ENCODE results near the gene EEF1A2.
A peak's percentile ranks its signal among the peaks of the same experiment; 100 is the strongest.
"Not testable (repeated sequence)": the region's sequence is repeated elsewhere in the genome, so short reads cannot be mapped to it uniquely, and the experiment has no call there.

EEF1A2 gene

GRCh38 chr20:63519668-63520503 lies 21.0 kb upstream of the EEF1A2 start:
- peak; percentile 59 for DNase-seq

GRCh38 chr20:63518946-63519667 lies 20.2 kb upstream of the EEF1A2 start:
- DNase-seq = no peak

GRCh38 chr20:63518351-63518861 lies 19.5 kb upstream of the EEF1A2 start:
- no peak for DNase-seq

- DNase-seq = no peak
These were observed 18.8 kb upstream of the EEF1A2 start for GRCh38 chr20:63517376-63518309.

DNA sequence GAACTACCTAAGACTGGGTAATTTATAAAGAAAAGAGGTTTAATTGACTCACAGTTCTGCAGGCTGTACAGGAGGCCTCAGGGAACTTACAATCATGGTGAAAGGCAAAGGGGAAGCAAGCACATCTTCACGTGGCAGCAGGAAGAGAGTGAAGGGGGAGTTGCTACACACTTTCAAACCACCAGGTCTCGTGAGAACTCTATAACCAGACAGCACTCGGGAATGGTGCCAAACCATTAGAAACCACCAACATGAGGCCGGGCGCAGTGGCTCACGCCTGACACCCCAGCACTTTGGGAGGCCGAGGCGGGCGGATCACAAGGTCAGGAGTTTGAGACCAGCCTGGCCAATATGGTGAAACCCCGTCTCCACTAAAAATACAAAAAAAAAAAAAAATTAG lies 15.6 kb upstream of the EEF1A2 start:
- DNase-seq = not testable (repeated sequence)

DNA sequence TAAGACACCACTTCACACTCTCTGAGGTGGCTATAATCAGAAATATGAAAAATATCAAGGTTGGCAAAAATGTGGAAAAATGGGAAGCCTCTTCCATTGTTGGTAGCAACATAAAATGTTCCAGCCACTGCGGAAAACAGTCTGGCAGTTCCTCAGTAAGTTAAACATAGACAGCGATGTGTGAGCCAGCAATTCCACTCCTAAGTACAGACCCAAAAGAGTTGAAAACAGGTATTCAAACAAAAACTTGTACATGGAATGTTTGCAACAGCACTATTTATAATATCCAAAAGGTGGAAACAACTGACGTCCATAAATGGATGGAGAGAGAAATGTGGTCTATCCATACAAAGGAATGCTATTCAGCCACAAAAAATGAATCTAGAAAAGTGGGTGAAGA lies 14.3 kb upstream of the EEF1A2 start:
- DNase-seq = no peak

DNA sequence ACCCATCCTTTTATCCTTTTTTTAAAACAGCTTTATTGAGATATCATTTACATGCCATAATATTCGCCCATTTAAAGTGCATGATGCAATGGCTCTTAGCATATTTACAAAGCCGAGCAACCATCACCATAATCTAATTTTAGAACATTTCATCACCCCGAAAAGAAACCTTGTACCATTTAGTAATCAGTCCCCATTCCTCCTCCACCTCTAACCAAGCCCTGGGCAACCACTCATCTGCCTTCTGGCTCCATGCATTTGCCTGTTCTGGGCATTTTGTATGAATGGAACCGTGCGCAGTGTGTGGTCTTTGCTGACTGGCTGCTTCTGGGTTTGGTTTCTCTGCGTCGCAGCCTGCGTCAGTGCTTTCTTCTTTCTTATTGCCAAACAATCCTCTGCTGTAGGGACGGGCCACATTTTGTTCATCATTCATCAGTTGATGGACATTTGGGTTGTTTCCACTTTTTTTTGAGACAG lies 10.2 kb upstream of the EEF1A2 start:
- no peak for DNase-seq

GRCh38 chr20:63508072-63508768 lies 9.3 kb upstream of the EEF1A2 start:
- no peak for DNase-seq

- DNase-seq = no peak
These were observed 8.3 kb upstream of the EEF1A2 start for GRCh38 chr20:63507083-63507743.

- DNase-seq = no peak
These were observed 6.8 kb upstream of the EEF1A2 start for GRCh38 chr20:63505723-63506122.

- no peak for DNase-seq
These were observed 6.4 kb upstream of the EEF1A2 start for GRCh38 chr20:63505281-63505680.

- no peak for DNase-seq
These were observed 5.8 kb upstream of the EEF1A2 start for GRCh38 chr20:63504642-63505041.

DNA sequence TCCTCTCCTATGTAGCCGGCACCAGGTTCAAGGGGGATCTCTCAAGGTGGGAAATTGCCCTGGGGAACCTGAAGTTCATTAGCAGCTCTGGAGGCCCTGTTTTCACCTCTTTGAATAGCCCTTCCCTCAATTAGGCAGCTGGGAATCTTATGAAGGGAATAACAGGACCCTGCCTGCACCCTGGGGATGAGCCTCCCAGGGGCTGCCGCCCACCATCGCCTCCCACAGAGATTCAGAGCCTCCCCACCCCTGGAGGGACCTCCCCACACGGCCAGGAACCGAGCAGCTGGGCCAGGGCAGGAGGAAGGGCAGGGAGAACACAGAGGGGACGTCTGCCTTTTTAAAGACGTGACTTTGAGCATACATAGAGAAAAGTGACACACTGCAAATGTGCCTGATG lies 4.6 kb upstream of the EEF1A2 start:
- DNase-seq = no peak

DNA sequence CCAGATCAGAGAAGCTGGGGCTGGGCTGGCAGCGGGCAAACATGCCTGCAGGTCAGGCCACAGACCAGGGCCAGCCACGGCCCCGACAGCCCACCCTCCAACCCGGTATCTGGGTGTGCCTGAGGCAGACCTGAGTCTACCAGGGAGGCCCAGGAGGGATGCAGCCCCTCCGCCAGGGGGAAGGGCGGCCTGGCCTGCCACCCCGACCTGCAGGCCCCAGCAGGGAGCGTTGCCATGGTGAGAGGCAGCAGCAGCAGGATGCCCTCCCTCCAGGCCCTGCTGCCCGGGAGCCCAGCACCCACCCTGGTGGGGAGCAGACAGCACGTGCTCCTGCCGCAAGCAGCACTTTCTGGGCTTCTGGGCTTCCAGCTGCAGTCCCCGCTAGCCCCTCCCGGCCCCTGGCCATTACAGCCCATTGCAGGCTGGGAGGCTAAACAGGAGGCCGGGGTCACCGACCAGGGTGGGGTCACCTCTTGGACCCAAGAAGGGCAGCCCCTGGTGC lies 3.8 kb upstream of the EEF1A2 start:
- no peak for DNase-seq

GRCh38 chr20:63501818-63502670 lies 3.2 kb upstream of the EEF1A2 start:
- no peak for DNase-seq

DNA sequence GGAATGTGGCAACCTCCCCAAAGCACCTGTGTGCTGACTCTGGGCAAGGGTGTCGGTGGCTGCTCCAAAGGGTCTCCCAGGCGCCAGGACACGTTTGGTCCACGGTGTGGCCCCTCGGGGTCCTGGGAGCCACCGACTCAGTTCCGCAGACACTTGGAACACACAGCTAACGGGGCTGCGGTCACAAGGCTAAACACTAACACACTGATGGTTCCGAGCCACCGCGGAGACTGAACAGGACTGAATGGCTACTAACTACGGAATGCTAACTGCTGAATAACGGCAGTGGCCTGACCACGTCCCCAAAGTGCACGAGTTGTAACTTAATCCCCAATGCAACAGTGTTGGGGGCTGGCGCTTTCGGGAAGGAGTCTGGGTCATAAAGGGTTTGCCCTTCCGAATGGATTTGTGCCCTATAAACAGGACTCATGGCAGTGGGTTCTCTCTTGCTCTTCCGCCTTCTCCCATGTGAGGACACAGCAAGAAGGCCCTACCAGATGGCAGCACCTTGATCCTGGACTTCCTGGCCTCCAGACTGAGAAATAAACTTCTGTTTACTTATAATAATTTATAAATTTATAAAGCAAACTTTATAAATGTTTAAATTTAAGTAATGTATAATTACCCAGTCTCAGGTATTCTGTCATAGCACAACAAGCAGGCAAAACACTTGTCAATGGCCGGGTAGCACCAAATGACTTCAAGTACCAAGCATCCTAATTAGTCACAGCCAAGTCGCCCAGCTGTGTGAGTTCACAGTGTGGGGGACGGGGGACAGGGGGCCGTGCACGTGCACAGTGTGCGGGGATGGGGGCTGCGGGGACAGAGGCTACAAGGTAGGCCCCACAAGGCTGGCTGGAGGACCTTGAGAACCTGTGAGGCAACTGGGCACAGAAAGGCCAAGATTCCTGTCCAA lies 2.3 kb upstream of the EEF1A2 start:
- no peak for DNase-seq

- no peak for DNase-seq
These were observed 1.4 kb upstream of the EEF1A2 start for GRCh38 chr20:63500151-63500901.

DNA sequence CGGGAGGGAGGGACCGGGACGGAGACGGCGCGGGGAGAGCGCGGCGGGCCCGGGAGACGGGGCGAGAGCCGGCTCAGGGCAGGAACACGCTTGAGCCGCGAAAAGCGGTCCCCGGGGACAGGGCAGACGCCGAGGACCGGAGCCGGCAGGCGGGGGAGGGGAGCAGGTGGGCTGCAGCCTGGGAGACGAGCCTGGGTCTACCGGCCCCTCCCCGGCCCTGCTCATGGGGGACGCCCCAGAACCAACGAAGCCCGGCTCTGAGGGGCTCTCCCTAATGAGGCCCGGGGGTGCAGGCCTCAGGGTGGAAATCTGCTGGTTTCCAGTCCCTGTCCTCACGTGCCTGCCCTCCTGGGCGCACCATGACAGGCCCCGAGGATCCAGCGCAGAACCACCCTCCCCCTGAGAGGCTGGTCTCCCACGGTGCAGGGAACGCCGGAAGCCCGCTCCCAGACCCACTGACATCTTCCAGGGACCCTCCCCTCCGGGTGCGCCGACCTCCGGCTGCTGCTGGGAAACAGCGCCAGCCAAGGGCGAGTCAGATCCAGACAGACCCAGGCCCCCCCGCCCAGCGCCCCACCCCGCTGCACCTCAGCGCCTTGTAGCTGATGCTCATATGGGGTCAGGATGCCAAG lies 571 bp upstream of the EEF1A2 start:
- DNase-seq = no peak
